ENCODE results near the gene KCNV2.

The KCNV2 gene

GRCh38 chr9:2725898-2726649 lies 8.8 kb downstream of the KCNV2 start:
- no peak for DNase-seq (ENCODE audit: insufficient read length, low spot score)
- no peak for FAIRE-seq
- no peak for TF ChIP-seq CTCF (IDR thresholded peaks at IDR 0.05; ENCODE audit: insufficient read depth, missing control alignments)

- DNase-seq (ENCODE audit: insufficient read length, low spot score), result no peak
- no peak for TF ChIP-seq CTCF (IDR thresholded peaks at IDR 0.05; ENCODE audit: insufficient read depth, missing control alignments)
Measured at GRCh38 chr9:2726650-2727340, 9.5 kb downstream of the KCNV2 start.

GRCh38 chr9:2727374-2727773 lies 10.1 kb downstream of the KCNV2 start:
- no peak for FAIRE-seq
- DNase-seq (ENCODE audit: insufficient read length, low spot score), result no peak
- TF ChIP-seq CTCF (IDR thresholded peaks at IDR 0.05; ENCODE audit: insufficient read depth, missing control alignments), result no peak

More at GRCh38 chr9:2726650-2727340, 9.5 kb downstream of the KCNV2 start:
- FAIRE-seq, result no peak

DNA sequence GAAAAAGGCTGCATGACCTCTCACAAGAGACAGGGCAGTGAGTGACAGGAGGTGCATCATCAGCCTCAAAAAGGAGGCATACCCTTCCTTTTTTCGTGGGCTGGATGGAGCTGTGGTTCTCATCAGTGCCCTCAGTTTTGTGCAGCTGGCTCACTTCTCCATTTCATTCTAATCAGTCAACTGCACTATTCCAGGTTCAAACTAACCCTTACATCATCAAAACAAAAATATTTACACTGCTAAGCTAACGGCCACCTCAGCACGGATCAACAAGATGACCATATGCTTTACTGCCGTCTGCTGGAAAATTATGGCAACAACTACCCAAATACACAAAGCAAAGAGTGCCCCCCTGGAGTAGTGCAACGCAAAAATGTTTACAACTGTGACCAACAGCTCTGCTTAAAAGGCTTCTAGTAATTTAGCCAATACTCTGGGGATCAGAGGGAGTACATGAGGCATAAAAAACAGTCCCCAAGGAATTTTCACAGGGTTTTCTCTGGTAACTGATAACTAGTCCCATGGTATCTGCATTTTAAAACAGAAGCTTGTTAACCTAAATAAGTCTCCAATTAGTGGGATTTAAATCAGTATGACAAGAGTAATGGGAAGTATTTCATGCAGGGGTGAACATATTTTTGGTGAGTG lies 10.8 kb downstream of the KCNV2 start:
- peak; percentile 94 for TF ChIP-seq CTCF (IDR thresholded peaks at IDR 0.05; ENCODE audit: insufficient read depth, missing control alignments)

GRCh38 chr9:2729003-2729402 lies 11.7 kb downstream of the KCNV2 start:
- no peak for FAIRE-seq
- no peak for TF ChIP-seq CTCF (IDR thresholded peaks at IDR 0.05; ENCODE audit: insufficient read depth, missing control alignments)
- no peak for DNase-seq (ENCODE audit: insufficient read length, low spot score)

More for the DNA sequence above, 10.8 kb downstream of the KCNV2 start:
- DNase-seq (ENCODE audit: insufficient read length, low spot score) (no peak), FAIRE-seq (no peak)

DNA sequence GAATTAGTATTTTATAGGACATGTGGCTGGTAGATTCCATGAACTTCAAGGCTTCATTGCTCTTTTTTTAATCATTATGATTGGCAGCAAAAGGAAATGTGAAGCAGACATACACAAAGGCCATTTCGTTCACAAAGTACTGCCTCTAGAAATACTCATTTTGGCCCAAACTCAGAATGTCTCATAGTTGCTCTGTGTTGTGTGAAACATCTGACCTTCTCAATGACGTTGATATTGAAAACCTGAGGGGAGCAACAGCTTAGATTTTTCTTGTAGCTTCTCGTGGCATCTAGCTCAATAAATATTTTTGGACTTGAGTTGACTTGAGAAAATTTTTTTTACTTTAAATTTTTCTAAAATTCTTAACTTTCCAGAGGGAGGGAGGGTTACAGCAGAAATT lies 12.4 kb downstream of the KCNV2 start:
- TF ChIP-seq CTCF (IDR thresholded peaks at IDR 0.05; ENCODE audit: insufficient read depth, missing control alignments), result no peak
- FAIRE-seq (no peak), DNase-seq (ENCODE audit: insufficient read length, low spot score) (no peak)
